Measurements from ENCODE around the gene HSPB6.
"Not testable (repeated sequence)": the region's sequence is repeated elsewhere in the genome, so short reads cannot be mapped to it uniquely, and the experiment has no call there.

HSPB6 gene, protein sequence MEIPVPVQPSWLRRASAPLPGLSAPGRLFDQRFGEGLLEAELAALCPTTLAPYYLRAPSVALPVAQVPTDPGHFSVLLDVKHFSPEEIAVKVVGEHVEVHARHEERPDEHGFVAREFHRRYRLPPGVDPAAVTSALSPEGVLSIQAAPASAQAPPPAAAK

GRCh38 chr19:35756377-35757230, at the start of gene HSPB6:
Gene HSPB6 (minus strand): TSS chr19:35757029. CDS start chr19:35757008, 21 bp downstream.
- DNase-seq: no peak

- no peak for DNase-seq
Measured at GRCh38 chr19:35806597-35806996, 49.8 kb upstream of the HSPB6 start.

- no peak for DNase-seq
Measured at GRCh38 chr19:35805526-35806102, 48.8 kb upstream of the HSPB6 start.

DNA sequence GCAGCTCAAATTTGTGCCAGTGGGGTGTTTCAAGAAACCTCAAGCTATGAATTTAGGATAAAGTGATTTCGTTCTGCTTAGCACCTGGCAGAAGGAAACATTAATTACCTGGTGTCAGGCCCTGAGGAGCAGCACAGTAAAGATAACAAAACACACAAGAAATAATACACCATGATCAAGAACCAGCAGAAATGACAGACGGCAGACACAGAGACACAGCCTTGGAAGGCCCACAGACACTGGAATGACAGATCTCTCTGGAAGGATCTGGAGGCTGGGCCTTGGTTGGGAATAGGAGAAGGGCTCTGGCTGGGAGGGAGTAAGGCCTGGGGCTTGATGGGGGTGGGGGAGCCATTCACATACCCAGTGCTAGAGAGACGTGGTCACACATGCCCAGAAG, 45.0 kb upstream of the HSPB6 start:
- no peak for DNase-seq

DNA sequence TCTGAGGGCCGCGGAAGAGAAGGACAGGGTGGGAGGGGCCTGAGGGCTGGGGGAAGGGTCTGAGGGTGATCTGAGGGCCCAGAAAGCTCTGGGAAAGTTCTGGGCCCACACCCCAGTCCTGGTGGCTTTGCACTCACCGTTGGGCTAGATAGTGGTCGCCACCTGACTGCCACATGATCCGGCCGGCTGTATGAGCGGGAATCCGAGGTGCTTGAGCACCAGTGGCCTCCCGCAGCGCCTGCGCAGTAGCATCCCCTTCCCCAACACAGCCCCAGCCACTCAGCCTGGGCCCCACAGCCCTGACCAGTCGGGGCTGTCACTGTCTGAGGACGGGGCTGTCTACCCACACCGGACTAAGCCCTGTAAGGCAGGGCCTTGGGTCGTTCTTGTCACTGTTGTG, 40.8 kb upstream of the HSPB6 start:
- no peak for DNase-seq

DNA sequence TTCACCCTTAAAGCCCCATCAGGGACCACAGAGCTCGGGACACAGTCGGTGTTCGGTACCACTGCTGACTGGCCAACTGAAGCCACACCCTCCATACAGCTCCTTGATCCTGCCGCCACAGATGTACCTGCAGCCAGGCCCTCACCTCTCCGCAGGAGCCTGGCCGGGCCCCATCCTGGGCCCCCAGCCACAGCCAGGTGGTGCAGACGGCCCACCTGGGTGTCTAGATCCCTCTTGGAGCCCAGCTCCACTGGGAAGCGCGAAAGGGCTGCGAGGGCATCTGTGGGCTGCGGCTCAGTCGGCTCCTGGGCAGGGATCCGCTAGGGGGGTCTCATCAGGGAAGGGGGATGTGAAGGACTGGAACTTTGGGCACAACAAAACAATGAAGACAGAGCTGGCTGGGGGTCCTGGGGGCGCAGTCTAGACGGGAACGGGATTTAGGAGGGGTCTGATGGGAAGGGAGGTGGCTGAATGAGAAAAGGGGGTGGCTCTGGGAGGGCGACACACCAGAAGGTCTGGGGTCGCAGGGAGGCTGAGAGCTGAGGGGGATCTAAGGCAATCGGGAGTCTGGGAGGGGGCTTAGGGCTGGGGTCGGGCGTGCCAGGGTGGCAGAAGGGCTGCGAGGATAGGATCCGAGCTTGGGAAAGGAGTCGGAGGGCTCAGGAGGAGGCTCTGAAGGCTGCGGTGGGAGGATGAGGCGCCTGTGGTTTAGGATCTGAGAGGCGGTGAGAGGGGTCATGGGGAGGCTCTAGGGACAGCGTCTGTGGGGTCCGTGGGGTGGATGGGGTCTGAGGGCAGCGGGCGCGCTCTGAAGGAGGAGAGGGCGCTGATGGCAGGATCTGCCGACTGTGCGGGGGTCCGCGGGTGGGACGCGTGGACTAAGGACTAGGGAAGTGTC, 40.1 kb upstream of the HSPB6 start:
- DNase-seq: no peak

GRCh38 chr19:35795564-35795963, 38.7 kb upstream of the HSPB6 start:
- not testable (repeated sequence) for DNase-seq

DNA sequence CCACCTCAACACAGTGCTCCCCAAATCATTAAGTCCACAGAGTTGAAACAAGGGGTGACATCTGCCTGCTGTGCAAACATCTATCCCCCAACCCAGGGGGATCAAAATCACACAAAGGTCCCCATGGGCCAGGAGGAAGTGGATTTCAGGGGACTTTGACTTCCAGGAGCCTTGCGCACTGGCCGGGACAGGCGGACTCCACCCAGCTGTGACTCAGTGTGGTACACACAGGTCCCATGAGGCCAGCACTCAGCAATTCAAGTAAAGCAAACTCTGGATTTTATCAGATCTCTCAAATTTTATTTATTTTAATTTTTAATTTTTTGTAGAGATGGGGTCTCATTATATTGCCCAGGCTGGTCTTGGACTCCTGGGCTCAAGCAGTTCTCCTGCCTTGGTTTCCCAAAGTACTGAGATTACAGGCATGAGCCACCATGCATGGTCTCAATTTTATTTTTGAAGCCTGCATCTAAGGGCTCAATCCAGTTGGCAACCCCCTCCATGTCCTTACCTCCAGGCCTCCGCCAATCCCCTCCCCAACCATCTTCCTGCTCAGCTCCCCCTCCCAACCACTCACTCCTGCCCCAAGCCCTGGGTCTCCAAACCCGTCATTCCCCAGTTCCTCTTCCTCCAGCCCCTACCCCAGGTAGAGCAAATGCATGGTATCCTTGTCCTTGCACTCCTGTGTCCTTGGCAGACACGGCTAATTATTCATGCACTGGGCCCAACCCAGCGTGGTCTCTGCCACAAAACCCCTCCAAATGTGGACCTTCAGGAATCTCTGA, 36.7 kb upstream of the HSPB6 start:
- no peak for DNase-seq

- no peak for DNase-seq
Measured at GRCh38 chr19:35792888-35793287, 36.1 kb upstream of the HSPB6 start.

GRCh38 chr19:35792312-35792711, 35.5 kb upstream of the HSPB6 start:
- no peak for DNase-seq

GRCh38 chr19:35791814-35792279, 35.0 kb upstream of the HSPB6 start:
- DNase-seq: no peak

DNA sequence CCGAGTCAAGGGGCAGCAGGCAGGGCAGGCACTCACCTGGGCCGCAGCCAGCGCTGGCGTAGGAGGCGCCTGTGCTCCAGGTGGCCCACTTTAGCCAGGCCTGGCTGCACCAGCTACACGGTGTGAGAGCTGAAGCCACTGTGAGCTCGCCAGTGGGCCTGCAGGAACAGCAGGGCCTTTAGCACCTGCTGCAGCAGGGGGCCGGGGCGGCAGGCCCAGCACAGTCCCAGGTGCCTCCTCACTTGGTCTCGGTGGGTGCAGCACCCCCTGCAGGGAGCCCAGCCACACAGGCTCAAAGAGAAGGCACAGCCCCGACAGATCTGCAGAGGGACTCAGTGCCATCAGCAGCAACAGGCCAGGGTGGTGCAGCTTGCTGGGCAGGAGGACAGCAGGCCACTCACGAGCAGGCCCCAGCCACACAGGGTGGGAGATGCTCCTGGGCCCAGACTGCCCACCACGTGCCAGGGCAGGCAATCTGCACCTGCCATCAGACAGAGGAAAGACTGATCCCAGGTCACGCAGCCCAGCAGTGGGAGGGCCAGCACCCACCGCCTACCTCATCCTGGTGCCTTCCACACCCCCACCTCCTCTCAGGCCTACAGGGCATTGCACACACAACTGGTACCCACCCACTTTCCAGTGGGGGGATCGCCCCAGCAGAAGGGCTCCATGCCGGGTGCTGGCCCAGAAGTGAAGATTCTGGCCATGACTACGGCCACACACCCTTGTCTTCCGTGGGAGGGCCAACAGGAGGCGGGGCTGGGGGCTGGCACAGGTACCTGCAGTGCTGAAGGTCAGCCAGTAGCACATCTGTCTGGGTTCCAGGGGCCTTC, 34.4 kb upstream of the HSPB6 start:
- no peak for DNase-seq

- no peak for DNase-seq
Measured at GRCh38 chr19:35789978-35790944, 33.4 kb upstream of the HSPB6 start.

DNA sequence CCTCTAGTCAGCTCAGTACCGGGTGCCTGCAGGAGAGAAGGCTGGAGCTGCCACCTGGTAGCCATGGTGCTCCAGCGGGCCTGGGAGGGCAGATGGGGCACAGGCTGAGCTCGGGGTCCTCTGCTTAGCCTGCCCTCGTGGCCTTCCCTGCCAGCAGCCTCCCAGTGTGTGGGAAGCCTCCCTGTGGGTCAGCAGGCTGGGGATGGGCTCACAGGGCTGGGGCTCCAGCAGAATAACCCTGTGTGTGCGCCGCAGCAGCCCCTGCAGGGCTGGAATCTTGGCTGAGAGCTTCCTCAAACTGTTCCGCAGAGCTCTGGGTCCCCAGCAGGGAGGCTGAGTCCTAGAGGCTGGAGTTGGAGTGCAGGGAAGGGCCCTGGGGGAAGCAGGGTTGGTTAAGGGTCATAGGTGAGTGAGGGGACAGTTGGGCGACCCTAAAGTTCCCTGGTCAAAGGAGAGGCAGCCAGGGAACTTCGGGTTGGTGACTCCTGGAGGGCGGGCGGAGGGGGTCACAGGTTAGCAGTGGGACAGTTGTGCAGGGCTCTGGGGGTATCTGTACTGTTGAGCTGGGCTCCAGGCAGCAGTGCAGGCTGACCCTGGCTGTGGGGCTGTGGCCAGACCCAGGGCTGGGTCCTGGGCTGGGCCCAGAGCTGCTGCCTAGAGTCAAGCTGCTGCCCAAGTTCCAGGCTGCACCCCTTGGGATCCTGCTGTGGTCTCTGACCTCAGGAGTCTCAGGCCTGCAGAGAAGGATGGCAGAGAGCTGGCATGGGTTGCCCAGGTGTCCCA, 32.6 kb upstream of the HSPB6 start:
- no peak for DNase-seq

DNA sequence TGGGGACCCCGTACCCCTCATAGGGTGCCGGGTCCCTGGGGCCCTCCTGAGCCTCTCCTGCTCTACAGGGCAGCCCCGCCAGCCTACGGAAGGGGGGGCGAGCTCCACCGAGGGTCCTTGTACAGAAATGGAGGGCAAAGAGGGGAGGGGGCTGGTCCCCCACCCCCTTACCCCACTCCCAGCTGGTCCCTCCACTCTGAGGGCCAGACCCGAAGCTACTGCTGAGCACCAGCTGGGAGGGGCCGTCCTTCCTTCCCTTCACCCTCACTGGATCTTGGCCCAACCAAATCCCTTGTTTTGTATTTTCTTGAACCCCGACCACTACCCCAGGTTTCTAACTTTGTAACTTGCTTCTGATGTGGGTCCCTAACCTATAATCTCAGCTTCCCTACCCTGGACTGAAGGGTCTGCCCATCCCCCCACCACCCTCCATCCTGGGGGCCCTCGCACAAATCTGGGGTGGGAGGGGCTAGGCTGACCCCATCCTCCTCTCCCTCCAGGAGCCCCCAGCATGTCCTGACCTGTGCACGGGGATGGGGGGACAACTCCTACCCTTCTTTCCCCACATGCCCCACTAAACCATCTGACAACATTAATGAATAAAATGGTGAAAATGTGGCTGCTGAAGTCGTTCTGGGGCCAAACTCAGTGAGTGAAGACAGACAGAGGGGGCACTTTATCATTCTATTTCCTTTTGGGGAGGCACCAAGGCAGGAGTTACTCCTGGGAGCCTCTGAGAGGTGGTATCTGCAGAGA, 31.6 kb upstream of the HSPB6 start:
- no peak for DNase-seq

DNA sequence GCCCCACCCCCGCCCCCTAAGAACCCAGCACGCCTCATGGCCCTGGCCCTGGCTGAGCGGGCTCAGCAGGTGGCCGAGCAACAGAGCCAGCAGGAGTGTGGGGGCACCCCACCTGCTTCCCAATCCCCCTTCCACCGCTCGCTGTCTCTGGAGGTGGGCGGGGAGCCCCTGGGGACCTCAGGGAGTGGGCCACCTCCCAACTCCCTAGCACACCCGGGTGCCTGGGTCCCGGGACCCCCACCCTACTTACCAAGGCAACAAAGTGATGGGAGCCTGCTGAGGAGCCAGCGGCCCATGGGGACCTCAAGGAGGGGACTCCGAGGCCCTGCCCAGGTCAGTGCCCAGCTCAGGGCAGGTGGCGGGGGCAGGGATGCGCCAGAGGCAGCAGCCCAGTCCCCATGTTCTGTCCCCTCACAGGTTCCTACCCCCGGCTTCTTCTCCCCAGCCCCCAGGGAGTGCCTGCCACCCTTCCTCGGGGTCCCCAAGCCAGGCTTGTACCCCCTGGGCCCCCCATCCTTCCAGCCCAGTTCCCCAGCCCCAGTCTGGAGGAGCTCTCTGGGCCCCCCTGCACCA, 30.5 kb upstream of the HSPB6 start:
- DNase-seq: no peak

- DNase-seq: no peak
Measured at GRCh38 chr19:35786299-35787160, 29.7 kb upstream of the HSPB6 start.

All from NCI-H187 (cell line).